HG02884 (cell line): ENCODE data around the gene HAUS7.
"Not testable (repeated sequence)": the region's sequence is repeated elsewhere in the genome, so short reads cannot be mapped to it uniquely, and the experiment has no call there.

ENCODE experiments used
- ATAC-seq: cut with Tn5 transposase; IDR thresholded peaks from one replicate; pipeline ENCODE4 v1.9.1; 2021; ENCODE audit warnings: mild to moderate bottlenecking, moderate library complexity; ENCODE audit not compliant: unreplicated experiment

HAUS7 gene

DNA sequence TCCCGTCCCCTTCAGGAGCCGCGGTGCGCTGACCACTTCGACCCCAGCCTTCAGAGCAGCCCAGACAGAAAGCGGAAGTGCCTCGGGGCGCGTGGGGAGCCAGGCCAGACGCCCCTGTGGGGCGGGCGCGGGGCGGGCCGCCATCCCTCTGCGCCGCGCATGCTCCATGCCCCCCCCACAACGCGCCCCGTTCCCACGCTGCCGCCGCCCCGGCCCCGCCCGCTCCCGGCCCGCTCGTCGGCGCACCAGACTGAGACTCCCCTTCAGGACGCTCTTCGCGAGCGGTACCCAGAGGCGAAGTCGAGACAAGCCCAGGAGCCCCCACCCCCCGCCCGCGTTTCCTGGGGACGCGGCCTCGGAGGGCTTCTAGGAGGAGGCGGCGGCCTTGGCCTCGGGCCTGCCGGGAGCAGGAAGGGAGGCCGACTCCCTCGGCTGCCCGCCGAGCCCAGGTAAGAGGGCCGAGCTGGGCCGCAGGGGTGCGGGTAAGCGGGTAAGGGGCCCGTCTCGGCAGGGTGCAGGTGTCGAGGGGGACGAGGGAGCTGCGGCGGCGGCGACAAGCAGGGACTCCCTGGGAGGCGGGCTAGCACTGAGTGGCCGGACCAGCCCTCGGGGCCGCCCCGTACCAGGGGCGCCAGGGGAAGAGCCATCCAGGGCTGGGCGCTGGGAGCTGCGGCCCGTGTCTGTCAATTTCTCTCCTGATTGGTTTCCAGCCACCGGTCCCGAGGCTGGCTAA is 59.0 kb downstream of the HAUS7 start, which contains the start of gene ZFP92:
ZFP92 (plus strand) TSS at position 218 of the 733 bp plus-strand sequence. CDS start 6,851 bp downstream, outside the sequence.
- no peak for ATAC-seq

GRCh38 chrX:153410888-153411254 is 59.5 kb downstream of the HAUS7 start:
- ATAC-seq = no peak

GRCh38 chrX:153410373-153410772 is 60.0 kb downstream of the HAUS7 start:
- no peak for ATAC-seq

DNA sequence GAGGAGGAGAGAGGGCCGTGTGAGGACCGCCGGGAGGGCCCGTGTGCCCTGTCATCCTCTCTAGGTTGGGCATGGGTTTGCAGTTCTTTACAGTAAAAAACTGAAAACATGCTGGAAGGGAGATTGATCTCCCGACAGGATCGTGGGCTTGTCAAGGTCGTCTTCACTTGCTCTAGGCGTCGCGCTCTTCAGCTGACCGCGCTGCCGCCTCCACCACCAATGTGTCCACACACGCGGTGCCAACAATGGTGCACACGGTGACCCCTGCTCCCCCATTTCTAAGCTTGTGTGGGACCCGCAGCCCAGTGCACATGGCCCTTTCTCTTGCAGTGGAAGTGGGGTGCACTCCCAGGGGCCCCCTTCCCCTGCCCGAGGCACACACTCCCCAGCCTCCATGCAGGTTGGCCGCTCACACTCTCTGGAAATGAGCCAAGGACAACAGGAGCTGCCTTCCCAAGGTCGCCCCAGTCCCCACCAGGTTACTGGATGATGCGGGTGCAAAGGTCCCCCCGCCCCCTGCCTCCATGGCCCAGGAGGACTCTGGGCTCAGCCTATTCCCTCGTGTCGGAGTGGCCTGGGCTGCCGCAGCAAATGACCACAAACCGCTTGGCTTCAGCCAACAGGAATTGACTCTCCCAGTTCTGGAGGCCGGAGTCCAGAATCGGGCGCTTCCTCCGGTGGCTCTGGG is 60.8 kb downstream of the HAUS7 start:
- no peak for ATAC-seq

DNA sequence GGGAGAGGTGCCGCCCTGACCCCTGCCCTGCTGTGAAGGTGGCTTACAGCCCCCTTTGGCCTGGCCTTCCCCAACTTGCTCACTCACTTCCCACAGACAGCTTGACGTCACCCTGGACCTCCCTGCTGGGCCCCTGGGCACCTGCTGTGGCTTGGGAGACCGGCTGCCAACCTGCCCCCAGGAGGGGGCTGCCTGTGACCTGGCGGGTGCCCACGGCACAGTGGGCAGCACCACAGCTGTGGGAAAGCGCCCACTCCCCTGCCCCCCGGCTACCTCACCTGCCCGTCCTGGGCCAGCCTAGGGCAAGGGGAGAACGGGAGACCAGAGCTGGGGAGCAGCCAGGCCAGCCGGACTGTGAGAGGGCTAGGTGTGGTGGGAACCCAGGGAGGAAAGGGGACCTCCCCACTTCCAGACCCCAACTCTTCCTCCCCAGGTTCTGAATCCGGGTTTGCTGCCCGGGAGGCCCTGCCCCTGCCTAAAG is 61.5 kb downstream of the HAUS7 start:
- no peak for ATAC-seq

DNA sequence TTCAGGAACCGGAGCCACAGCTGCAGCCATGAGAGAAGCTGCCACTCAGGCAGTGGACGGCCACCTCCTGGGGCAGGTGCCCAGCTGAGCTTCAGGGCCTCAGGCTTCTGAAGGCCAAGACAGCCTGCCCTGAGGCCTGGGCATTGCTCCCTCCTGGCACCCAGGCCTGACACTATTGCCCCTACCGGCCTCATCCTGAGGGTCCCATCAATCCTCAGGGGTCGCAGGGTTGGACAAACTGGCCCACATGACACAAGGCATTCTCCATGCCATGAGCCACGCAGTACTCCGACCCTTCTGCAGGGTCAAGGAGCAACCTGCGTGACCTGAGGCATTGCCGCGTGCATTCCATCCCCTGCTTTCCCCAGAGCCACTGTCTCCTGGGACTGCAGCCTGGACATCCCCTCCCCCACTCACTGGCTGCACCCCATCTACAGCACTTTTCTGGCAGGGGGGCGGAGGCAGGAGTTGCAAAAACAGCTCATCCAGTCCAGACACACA is 62.1 kb downstream of the HAUS7 start:
- ATAC-seq = no peak

DNA sequence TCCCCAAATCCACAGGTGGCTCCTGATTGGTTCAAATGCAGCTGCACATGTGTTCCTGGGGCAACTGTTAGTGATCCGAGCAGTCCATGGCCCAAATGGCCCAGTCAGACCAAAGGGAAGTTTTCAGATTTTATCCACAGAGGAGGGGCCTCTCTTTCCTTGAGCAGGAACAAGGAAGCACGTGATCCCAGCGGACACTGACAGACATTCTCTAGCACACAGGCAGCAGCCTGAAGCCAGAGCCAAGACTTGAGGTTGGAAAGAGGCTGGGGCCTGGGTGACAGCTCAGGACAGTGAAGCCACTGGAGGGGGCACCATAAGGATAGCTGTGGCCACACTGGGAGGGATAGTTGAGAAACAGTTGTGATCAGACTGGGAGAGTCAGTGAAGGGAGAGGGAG is 62.6 kb downstream of the HAUS7 start:
- no peak for ATAC-seq

DNA sequence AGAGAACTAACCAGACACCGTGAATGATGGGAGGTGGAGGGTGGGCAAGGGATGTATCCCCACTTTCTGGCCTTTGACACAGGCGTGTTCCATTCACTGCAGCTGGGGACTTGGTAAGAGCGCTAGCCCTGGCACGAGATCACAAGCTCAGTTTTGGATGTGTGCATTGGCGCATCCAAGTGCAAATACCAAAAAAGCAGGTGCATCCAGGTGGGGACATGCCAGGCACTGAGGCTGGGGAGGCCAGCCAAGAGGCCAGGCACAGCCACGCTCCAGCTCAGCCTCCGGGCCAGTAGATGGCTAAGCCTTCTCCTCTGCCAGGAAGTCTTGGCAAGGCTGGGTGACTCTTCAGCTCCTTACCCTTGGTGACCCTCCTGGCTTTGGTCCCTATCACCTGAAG is 63.5 kb downstream of the HAUS7 start:
- no peak for ATAC-seq

DNA sequence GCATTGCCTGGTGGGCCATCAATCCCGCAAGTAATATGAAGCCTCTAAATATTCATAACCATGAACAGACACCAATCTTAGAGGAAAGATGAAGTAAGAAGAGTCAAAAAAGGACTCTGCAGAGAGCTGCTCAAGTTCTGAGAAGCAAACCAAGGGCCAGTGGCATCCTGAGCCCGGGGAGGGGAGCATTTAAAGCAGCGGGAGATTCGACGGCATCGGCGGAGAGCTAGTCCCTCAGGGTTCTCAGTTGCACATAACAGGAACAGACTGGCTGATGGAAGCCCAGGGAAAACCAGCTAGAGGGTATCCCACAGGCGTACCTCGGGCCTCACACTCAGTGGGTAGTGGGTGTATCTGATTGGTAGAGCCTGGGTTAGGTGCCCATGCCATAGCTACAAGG is 64.4 kb downstream of the HAUS7 start:
- ATAC-seq = no peak

- ATAC-seq = no peak
These were observed 65.0 kb downstream of the HAUS7 start for GRCh38 chrX:153405426-153405825.

DNA sequence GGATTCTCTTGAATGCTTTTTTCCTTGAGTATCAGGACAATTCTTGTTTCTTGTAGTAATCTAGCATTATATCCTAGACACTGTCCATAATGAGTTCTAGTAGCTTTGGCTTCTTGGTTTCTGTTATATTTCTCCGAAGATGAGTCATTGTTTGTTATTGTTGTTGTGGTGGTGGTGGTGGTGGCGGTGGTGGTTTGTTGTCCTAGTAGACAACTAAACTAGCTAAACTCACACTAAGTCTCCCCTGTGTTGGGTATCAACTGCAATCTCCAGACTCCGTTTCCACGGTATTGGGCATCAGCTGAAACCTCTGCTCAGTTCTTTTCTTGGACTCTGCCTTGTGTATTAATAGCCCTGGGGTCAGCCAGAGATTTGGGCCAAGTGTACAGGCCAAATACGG is 66.0 kb downstream of the HAUS7 start:
- not testable (repeated sequence) for ATAC-seq

DNA sequence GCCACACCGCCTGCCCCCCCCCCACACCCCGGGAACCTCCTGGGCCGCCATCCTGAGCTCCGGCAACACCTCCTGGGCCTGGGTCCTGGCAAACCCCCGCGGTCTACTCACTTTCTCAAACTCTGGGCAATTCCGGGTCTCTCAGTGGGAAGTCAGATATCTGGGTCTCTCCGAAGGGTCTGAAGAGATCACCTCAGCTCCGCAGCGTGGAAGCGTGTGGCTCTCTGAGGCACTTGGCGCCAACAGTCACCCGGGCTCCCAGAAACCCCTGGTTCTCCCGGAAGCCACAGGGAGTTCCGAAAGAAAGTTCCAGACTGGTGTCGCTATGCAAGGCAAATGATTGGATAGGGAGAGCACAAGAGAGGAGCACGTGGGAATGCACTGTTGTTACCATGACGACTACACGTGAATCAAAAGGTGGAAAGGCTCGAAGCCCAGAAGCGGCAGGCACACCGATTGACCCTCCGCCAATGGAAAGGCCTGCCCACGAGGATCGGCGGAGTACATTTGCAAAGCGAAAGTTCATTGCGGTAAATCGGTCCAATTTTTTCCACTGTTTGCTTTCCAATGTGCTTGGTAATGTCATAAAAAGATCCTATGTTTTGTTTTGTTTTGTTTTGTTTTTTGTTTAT is 69.1 kb downstream of the HAUS7 start, which contains the start of gene PNMA6E:
PNMA6E (minus strand) TSS at position 218 of the 632 bp plus-strand sequence. CDS start 2,501 bp downstream, outside the sequence.
- ATAC-seq = no peak

GRCh38 chrX:153400146-153401132 is 69.9 kb downstream of the HAUS7 start:
- ATAC-seq = no peak

GRCh38 chrX:153398275-153398960 is 72.0 kb downstream of the HAUS7 start:
- ATAC-seq = no peak
